GM21515 (cell line): ENCODE measurements around the gene CMPK2.

Experiments
- ATAC-seq: cut with Tn5 transposase; IDR thresholded peaks from one replicate; pipeline ENCODE4 v1.9.1; 2021; ENCODE audit not compliant: unreplicated experiment

Gene CMPK2

DNA sequence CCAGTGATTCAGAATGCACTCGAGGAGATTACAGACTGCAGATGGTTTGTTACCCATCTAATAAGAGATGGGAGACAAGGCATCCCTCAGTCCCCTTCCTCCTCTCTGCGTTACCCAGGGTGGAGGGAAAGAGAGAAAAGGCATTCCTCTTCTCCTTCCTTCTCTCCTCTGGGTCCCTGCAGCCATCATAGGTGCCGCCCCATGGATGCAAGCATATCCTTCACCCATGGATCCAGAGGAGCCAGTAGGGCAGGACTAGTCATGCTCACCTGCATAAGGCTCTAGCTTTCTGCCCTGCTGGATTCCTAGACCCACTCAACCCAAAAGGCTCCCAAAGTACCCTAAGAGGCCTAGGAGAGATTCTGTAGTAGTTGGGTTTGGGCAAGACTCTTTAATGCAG is 20.4 kb downstream of the CMPK2 start:
- ATAC-seq: no peak

DNA sequence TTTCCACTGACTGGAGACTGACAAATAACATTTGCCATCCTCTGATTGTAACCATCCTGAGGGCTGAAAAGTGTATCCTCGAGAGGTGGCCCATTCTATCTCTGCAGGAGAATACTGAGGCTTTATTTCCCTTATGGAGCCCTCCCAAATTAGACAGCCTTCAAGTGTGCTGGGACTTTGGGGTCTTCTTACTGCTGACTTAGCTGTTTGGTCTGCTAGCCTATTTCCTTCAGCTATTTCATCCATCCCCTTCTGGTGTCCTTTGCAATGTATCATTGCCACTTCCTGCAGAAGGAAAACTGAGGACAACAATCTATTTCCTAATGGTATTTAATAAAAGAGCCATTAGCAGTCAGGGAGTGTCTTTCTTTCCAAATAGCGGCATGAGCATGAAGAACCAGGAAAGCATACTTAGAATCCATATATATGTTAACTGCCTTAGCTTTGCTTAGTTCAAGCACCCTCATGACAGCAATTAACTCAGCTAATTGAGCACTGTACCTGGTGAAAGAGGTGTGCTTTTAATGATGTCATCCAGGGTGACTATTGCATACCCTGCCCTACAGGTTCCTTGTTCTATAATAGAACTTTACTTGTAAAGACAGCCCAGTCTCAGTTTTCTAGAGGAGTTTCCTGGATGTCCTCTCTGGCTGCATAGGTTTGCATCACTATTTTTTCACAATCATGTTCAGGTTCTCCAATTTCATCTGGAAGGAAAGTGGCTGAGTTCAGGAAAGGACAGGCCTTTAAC is 24.0 kb downstream of the CMPK2 start:
- ATAC-seq: no peak

GRCh38 chr2:6838673-6839319 is 26.9 kb downstream of the CMPK2 start:
- ATAC-seq: no peak

GRCh38 chr2:6835467-6835866 is 30.2 kb downstream of the CMPK2 start:
- no peak for ATAC-seq

DNA sequence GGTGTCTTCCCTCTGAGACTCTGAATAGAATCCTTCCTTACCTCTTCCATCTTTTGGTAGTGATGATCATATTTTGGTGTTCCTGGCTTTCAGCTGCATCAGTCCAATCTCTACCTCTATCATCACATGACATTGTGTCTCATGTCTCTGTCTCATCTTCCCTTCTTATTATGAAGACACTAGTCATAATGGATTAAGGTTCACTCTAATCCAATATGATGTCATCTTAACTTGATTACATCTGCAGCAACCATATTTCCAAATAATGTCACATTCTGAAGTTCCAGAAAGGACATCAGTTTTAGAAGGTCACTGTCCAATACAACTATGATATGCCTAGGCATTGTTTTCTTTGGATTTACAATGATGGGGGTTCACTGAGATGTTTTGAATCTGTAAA is 31.5 kb downstream of the CMPK2 start:
- no peak for ATAC-seq

GRCh38 chr2:6833300-6833604 is 32.5 kb downstream of the CMPK2 start:
- ATAC-seq: no peak

DNA sequence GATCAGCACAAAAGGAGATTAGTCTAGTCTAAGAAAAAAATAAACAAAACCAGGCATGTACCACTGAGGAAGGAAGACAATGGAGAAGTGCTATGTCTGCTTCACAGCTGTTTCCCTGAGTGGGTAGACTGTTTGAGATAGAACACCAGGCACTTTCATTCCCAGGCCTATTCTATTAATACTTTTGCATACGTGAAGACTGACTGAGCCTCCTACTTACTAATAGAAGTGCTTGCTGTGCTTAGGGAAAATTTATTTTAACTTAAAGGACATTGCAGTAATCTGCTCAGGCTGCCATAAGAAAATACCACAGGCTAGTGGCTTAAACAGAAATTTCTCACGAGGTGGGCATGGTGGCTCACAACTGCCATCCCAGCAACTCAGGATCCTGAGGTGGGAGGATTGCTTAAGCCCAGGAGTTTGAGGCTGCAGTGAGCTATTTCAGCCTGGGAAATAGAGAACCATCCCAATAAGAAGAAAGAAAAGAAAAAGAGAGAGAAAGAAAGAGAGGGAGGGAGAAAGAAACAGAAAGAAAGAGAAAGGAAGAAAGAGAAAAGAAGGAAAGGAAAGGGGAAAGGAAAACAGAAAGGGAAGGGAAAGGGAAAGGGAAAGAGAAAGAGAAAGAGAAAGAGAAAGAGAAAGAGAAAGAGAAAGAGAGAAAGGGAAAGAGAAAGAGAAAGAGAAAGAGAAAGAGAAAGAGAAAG is 33.0 kb downstream of the CMPK2 start:
- ATAC-seq: no peak

GRCh38 chr2:6831229-6831628 is 34.5 kb downstream of the CMPK2 start:
- ATAC-seq: no peak

- ATAC-seq: no peak
Measured at GRCh38 chr2:6828299-6828584, 37.5 kb downstream of the CMPK2 start.

DNA sequence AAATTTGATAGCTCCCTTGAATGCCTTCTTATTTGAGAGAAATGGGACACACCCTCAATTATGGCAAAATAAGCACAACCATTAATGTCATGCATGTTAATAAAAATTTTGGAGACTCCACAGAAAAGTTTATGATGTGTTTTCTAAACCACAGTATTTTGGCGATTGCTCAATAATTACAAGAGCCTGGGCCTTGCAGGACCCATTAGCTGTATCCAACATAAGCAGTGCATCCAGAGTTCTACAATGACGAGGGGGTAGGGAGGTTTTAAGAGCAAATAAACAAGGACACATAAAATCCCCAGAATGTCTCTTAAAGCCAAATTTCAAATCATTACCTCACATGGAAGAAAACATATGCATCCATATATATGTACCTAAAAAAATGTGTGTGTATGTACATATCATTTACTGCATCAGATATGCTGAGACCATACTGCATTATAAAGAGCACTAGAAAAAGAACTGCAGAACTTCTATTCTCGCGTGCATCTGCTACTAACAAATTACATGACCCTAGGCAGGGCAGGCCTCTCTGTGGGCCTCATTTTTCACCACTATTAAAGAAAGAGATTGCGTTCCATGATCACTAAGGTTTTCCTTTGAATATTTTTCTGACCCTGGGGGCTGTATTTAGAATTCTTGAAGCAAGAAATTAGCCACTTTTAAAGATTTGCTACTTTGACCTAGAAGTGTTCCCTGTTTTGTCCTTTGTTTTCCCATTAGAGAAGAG is 38.0 kb downstream of the CMPK2 start:
- no peak for ATAC-seq

DNA sequence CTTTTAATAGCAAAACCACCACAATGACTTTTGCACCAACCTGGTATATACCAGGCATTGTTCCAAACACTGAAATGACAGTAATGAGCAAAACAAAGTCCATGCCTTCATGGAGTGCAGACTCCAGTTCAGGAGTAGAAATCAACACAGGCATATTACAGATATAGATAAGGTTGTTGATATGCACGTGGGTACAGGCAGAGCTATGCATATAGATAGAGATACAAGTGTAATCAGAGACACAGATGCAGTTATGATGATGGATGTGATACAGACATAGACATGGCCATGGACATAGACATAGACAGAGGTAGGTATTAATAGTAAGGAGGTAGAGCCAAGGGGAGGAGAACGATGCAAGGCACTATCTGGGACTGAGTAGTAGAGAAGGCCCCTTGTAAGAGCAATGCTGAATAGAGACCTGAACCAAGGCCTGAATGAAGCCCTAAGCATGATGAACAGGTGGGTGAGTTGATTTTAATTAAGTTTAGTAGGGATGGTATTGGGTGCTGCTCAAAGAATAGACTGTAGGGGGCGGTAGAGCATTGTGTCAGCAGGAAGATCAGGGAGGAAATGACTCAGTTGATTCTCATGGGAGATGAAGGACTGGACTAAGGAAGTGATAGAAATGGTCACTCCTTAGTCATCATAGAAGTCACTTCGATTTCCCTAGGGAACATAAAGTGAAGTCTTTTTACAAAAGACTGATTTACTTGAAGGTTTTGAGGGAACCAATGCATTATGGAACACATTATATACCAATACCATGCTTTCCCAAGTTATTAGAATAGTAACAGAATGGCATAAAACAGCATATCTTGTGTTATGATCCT is 39.4 kb downstream of the CMPK2 start:
- ATAC-seq: peak; percentile 93

DNA sequence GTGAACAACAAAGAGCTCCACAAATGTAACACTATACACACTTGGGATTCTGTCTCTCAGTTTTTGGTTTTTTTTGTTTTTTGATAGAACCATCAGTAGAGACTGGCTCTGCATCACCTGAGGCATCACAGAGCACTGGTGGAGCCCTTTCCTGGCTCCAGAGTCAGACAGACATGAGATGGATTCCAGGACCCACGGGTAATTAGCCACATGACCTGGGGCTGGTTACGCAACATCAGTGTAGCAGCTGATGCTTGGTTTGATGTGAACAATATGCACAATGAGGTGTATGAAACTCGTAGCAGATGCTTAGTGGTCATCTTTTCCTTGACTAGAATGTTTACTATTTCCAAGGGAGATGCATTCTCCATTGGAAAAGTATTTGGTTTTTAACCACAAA is 40.7 kb downstream of the CMPK2 start:
- ATAC-seq: no peak

DNA sequence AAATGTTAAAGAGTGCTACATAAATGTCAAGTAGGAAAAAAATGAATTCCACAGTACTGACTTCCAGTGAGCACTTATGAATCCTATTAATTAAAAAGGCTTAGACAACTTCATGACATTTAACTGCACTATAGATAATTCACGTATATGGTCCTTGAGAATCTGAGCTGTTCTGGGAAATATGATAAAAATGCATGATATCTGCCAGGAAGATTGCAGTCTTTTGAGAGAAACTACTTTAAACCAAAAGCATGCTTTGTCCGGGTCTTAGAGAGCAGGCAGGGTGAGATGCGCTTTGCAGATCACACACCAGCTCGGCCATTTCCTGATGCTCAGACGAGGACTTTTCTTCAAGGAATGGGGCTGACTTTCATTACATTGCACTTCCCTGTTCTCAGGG is 42.6 kb downstream of the CMPK2 start:
- no peak for ATAC-seq

DNA sequence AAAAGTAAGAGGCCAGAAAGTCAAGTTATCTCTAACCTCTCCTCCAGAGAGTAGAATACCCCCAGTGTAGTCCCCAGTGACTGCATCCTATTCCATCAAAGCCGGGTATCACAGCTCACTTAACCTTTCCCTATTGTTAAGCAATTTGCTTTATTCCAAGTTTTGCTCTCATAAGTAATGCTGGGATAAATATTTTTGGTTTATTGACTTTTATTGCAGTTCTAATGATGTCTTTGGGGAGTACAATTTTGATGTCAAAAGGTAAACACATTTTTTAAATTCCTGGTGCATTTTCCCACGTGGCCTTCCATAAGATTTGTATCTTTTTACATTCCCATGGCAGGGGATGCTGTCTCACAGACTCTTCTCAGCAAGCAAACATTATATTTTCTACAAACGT is 43.3 kb downstream of the CMPK2 start:
- ATAC-seq: no peak

GRCh38 chr2:6820903-6821584 is 44.7 kb downstream of the CMPK2 start:
- no peak for ATAC-seq

DNA sequence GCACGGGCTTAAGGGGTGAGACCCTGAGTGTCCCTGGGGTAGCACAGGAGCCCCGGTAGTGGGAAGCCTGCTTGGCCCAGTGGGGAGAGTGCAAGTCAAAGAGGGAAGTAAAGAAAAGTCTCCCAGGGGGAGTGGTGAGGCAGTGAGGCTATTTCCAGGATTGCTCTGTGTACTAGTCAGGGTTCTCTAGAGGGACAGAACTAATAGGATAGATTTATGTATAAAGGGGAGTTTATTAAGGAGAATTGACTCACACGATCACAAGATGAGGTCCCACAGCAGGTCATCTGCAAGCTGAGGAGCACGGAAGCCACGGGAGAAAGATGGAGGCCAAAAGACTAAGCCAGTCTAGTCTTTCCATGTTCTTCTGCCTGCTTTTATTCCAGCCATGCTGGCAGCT is 45.5 kb downstream of the CMPK2 start:
- ATAC-seq: no peak

- no peak for ATAC-seq
Measured at GRCh38 chr2:6819668-6820067, 46.0 kb downstream of the CMPK2 start.

- no peak for ATAC-seq
Measured at GRCh38 chr2:6818012-6818411, 47.7 kb downstream of the CMPK2 start.

DNA sequence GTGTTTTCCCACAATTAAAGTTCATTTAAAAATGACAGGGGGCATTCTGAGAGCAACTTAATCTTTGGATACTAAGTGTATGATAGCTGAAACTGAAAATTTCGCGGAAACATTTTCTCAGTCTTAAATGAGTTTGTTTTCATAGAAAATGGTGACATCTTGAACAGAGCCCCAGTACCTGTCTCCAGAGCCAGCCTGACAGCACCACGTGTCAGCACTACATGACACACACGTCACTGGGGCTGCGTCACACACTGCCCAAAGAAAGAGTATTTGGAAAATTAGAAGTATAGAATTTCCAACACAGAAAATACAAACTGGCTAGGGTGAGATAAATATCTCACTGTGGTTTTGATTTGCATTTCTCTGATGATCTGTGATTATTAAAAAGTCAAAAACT is 50.8 kb downstream of the CMPK2 start:
- ATAC-seq: no peak

DNA sequence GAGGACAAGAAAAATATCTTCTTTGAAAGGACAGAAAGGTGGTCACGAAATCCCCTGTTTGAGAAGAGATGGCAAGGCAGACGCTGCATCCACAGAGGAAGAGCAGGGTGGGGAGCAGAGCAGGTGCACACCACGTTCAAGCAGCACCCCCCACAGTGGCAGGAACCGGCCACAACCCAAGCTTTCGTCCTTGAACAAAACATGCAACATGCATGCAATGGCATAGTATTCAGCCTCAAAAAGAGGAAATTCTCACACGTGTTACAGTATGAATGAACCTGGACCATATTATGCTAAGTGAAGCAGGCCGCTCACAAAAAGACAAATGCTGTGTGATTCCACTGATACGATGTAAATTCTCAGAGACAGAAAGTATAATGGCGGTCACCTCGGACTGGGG is 51.4 kb downstream of the CMPK2 start:
- ATAC-seq: no peak

DNA sequence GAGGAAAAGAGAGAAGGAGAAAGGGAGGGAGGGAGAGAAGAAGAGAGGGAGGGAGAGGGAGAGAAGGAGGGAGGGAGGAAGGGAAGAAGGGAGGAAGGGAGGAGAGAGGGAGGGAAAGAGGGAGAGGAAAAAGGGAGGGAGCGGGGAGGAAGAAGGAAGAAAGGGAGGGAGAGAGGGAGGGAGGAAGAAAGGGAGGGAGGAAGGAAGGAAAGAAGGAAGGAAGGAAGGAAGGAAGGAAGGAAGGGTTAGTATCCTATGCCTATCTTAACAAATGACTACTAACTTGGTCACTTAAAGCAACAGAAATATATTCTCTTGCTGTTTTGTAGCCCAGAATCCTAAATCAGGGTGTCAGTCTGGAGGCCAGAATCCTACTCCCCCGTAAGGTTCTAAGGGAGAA is 52.1 kb downstream of the CMPK2 start:
- no peak for ATAC-seq
